ENCODE data around the gene AGMO.

GRCh38 chr7:15176089-15176488 lies 385.7 kb downstream of the AGMO start:
- no peak for TF ChIP-seq EZH2 (IDR thresholded peaks at IDR 0.05; ENCODE audit: low read length, unreplicated experiment)
- TF ChIP-seq, protein P1, sequence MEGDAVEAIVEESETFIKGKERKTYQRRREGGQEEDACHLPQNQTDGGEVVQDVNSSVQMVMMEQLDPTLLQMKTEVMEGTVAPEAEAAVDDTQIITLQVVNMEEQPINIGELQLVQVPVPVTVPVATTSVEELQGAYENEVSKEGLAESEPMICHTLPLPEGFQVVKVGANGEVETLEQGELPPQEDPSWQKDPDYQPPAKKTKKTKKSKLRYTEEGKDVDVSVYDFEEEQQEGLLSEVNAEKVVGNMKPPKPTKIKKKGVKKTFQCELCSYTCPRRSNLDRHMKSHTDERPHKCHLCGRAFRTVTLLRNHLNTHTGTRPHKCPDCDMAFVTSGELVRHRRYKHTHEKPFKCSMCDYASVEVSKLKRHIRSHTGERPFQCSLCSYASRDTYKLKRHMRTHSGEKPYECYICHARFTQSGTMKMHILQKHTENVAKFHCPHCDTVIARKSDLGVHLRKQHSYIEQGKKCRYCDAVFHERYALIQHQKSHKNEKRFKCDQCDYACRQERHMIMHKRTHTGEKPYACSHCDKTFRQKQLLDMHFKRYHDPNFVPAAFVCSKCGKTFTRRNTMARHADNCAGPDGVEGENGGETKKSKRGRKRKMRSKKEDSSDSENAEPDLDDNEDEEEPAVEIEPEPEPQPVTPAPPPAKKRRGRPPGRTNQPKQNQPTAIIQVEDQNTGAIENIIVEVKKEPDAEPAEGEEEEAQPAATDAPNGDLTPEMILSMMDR (conservative IDR thresholded peaks at IDR 0.05; ENCODE audit: low read depth, low read length): no peak
- no peak for TF ChIP-seq EZH2phosphoT487 (IDR thresholded peaks at IDR 0.05; ENCODE audit: borderline replicate concordance, low read length)

All from PC-3 (cell line).